NCI-H460 (cell line): ENCODE data around the gene SLC45A3. TPM values are rescaled to one million over a fixed set of nuclear protein-coding genes. Genes with fewer than 3 reads are reported as not detected.

ENCODE experiments used
- DNase-seq: peaks from one replicate; pipeline ENCODE4 v3.0.0-alpha.2; 2016; ENCODE audit warnings: low read depth; ENCODE audit errors: extremely low read depth
- small RNA-seq, 2 experiments: library from RNA; depleted of rRNA; stranded (forward); fragments of <200 nt; gene quantifications; one replicate each; pipeline ENCODE3, GENCODE V24; 2014
- total RNA-seq: library from RNA; depleted of rRNA; stranded (reverse); fragments of >200 nt; shearing (Covaris generic); gene quantifications from 2 replicates; pipeline ENCODE4 v1.2.3, GENCODE V29; 2014; rRNA removed

SLC45A3 gene
- total RNA-seq, 1 experiment from 2014 or later, result 2.1 TPM

DNA sequence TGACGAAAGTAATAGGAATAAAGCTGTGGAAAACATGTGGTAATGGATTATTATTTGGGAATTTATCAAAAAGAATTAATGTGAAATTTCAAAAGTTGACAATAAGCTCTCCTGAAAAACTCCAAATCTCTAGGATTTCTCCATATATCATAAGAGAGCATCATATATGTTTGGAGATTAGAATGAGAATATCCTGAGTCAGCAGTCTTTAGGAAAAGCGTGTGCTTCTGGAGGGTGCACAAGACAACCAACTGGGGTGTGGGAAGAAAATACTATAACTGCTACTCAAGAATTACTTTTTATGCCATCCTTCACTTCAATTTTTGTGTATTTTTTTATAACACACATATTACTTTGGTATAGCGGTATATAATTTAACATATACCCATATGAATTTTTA is 68.2 kb downstream of the SLC45A3 start:
- DNase-seq, result no peak

DNA sequence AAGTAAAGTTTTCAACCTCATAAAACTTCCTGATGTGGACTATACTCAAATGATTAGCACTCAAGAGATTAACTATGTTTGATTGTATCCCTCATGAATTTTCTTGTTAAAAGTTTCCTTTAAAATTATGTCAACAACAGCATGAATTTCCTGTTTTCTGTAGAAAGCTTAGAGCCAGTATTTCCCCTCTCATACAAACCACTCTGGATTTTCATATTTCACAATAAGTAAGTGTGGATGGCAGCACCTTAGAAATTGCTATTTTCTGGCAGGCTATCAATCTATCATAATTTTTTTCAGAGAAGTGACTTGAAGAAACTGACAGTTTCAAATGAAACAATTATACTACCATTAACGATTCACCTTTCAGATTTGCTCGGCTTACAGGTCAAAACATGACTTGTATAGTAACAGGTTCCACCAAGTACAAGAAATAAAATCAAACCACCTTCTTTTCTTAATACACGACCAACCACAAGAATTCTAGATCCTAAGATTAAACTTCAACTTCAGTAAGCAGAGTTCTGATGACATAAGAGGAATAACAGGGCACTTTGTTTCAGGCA is 69.3 kb downstream of the SLC45A3 start:
- DNase-seq, result no peak

DNA sequence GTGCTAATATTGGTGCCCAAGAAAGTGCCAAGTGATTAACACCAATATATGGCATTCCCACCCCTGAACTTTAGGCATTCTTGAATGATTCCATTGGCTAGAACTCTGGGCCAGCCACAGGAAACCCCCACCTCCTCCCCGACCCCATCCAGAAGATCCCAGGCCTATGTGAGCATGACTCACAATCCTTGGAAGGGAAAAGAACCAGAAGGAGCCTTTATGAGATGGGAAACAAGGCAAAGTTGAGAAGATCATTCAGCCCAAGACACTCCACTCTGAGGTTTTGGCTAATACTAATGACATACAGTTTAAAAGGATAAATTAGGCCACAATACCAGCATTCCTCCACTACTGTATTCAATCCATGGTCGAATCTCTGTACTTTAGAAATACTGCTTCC is 70.3 kb downstream of the SLC45A3 start:
- DNase-seq, result no peak

Small RNA genes lying within 50 kb of the gene (small RNA-seq; reads per million reads assigned to genes)
- gene RF00017, result 0 reads per million in 2 experiments

Other genes starting within 250 kb of the SLC45A3 start
- not detected in 2 replicates for gene BLACAT1, start 224.5 kb downstream of the SLC45A3 start, total RNA-seq
- gene CDK18, start 175.8 kb downstream of the SLC45A3 start, total RNA-seq, result 0.06 and 0.27 TPM in 2 replicates
- gene ELK4, start 48.5 kb downstream of the SLC45A3 start, total RNA-seq, result 41.5 and 41.8 TPM in 2 replicates
- gene NUCKS1, start 69.7 kb upstream of the SLC45A3 start, total RNA-seq, result 269 and 297 TPM in 2 replicates
- gene RAB29, start 95.0 kb upstream of the SLC45A3 start, total RNA-seq, result 12.6 and 16.1 TPM in 2 replicates
- gene SLC41A1, start 132.7 kb upstream of the SLC45A3 start, total RNA-seq, result 26.4 TPM in 2 replicates
- not detected in 2 replicates for gene PM20D1, start 169.6 kb upstream of the SLC45A3 start, total RNA-seq